ENCODE data around the gene CCDC116. TPM values are rescaled to one million over a fixed set of nuclear protein-coding genes. Genes with fewer than 3 reads are reported as not detected.
"Not testable (repeated sequence)": the region's sequence is repeated elsewhere in the genome, so short reads cannot be mapped to it uniquely, and the experiment has no call there.

Gene CCDC116
- total and polyA plus RNA-seq, 2 donors: 0.37 to 0.53 TPM

GRCh38 chr22:21598302-21598701, 34.3 kb upstream of the CCDC116 start:
- DNase-seq (ENCODE audit: extremely low spot score): no peak
- Histone ChIP-seq H3K36me3 (ENCODE audit: insufficient read depth) (peaks cover 4% of the 10 kb centered on the region), H3K27ac (ENCODE audit: low read depth) (no peak overlapping the region), H3K4me3 (ENCODE audit: low read depth, low read length) (no peak overlapping the region), H3K4me1 (ENCODE audit: insufficient read depth) (no peaks in the 10 kb centered on the region)
- 90% methylated on average over 3 of the region's 3 CpGs for WGBS

- 89% methylated on average over 6 of the region's 6 CpGs for WGBS
- DNase-seq (ENCODE audit: extremely low spot score): no peak
- peaks cover 4% of the 10 kb centered on the region for H3K36me3 ChIP-seq (ENCODE audit: insufficient read depth)
- no peaks in the 10 kb centered on the region for H3K4me1 ChIP-seq (ENCODE audit: insufficient read depth)
- H3K4me3 ChIP-seq (ENCODE audit: low read depth, low read length): no peak overlapping the region
- H3K27ac ChIP-seq (ENCODE audit: low read depth): no peak overlapping the region
These were observed 33.3 kb upstream of the CCDC116 start for GRCh38 chr22:21599053-21599893.

- 96% methylated on average over 6 of the region's 6 CpGs for WGBS
- H3K4me3 ChIP-seq (ENCODE audit: low read depth, low read length): no peak overlapping the region
- DNase-seq (ENCODE audit: extremely low spot score): no peak
These were observed 30.0 kb upstream of the CCDC116 start for GRCh38 chr22:21602579-21602978.

GRCh38 chr22:21603973-21604372, 28.6 kb upstream of the CCDC116 start:
- Histone ChIP-seq H3K4me3 (ENCODE audit: low read depth, low read length) (no peak overlapping the region), H3K4me1 (ENCODE audit: insufficient read depth) (no peaks in the 10 kb centered on the region), H3K27ac (ENCODE audit: low read depth) (no peak overlapping the region), H3K36me3 (ENCODE audit: insufficient read depth) (no peaks in the 10 kb centered on the region)
- 82% methylated on average over 9 of the region's 9 CpGs for WGBS
- no peak for DNase-seq (ENCODE audit: extremely low spot score)

More at GRCh38 chr22:21602579-21602978, 30.0 kb upstream of the CCDC116 start:
- no peak overlapping the region for H3K27ac ChIP-seq (ENCODE audit: low read depth)
- no peaks in the 10 kb centered on the region for H3K36me3 ChIP-seq (ENCODE audit: insufficient read depth)
- H3K4me1 ChIP-seq (ENCODE audit: insufficient read depth): no peaks in the 10 kb centered on the region

- no peak overlapping the region for H3K4me3 ChIP-seq (ENCODE audit: low read depth, low read length)
- no peaks in the 10 kb centered on the region for H3K36me3 ChIP-seq (ENCODE audit: insufficient read depth)
- no peak overlapping the region for H3K27ac ChIP-seq (ENCODE audit: low read depth)
- WGBS: 97% methylated on average over 7 of the region's 7 CpGs
- H3K4me1 ChIP-seq (ENCODE audit: insufficient read depth): no peaks in the 10 kb centered on the region
- no peak for DNase-seq (ENCODE audit: extremely low spot score)
These were observed 26.5 kb upstream of the CCDC116 start for GRCh38 chr22:21605887-21606564.

GRCh38 chr22:21606775-21607174, 25.8 kb upstream of the CCDC116 start:
- WGBS: 97% methylated on average over 8 of the region's 8 CpGs

GRCh38 chr22:21609556-21610157, 22.9 kb upstream of the CCDC116 start:
- DNase-seq (ENCODE audit: extremely low spot score); H3K27ac ChIP-seq (ENCODE audit: low read depth); H3K36me3 ChIP-seq (ENCODE audit: insufficient read depth); H3K4me3 ChIP-seq (ENCODE audit: low read depth, low read length); H3K4me1 ChIP-seq (ENCODE audit: insufficient read depth): not testable (repeated sequence)
- WGBS: 97% methylated on average over 11 of the region's 11 CpGs

More at GRCh38 chr22:21606775-21607174, 25.8 kb upstream of the CCDC116 start:
- no peak for DNase-seq (ENCODE audit: extremely low spot score)
- Histone ChIP-seq H3K27ac (ENCODE audit: low read depth) (no peak overlapping the region), H3K36me3 (ENCODE audit: insufficient read depth) (no peaks in the 10 kb centered on the region), H3K4me3 (ENCODE audit: low read depth, low read length) (no peak overlapping the region), H3K4me1 (ENCODE audit: insufficient read depth) (no peaks in the 10 kb centered on the region)

GRCh38 chr22:21611210-21611977, 21.2 kb upstream of the CCDC116 start:
- Histone ChIP-seq H3K4me3 (ENCODE audit: low read depth, low read length) (no peak overlapping the region), H3K27ac (ENCODE audit: low read depth) (no peak overlapping the region), H3K4me1 (ENCODE audit: insufficient read depth) (no peaks in the 10 kb centered on the region), H3K36me3 (ENCODE audit: insufficient read depth) (no peaks in the 10 kb centered on the region)
- 63% methylated on average over 4 of the region's 4 CpGs for WGBS
- DNase-seq (ENCODE audit: extremely low spot score): no peak

- Histone ChIP-seq H3K4me3 (ENCODE audit: low read depth, low read length) (no peak overlapping the region), H3K36me3 (ENCODE audit: insufficient read depth) (no peaks in the 10 kb centered on the region)
- no peak for DNase-seq (ENCODE audit: extremely low spot score)
These were observed 19.7 kb upstream of the CCDC116 start for GRCh38 chr22:21612858-21613257.

GRCh38 chr22:21613553-21614233, 18.9 kb upstream of the CCDC116 start:
- Histone ChIP-seq H3K4me3 (ENCODE audit: low read depth, low read length) (no peak overlapping the region), H3K4me1 (ENCODE audit: insufficient read depth) (no peaks in the 10 kb centered on the region), H3K36me3 (ENCODE audit: insufficient read depth) (no peaks in the 10 kb centered on the region), H3K27ac (ENCODE audit: low read depth) (no peak overlapping the region)
- DNase-seq (ENCODE audit: extremely low spot score): no peak
- 81% methylated on average over 4 of the region's 4 CpGs for WGBS

More at GRCh38 chr22:21612858-21613257, 19.7 kb upstream of the CCDC116 start:
- H3K27ac ChIP-seq (ENCODE audit: low read depth): no peak overlapping the region
- WGBS: 90% methylated on average over 7 of the region's 7 CpGs
- H3K4me1 ChIP-seq (ENCODE audit: insufficient read depth): no peaks in the 10 kb centered on the region

- DNase-seq (ENCODE audit: extremely low spot score): no peak
- 83% methylated on average over 4 of the region's 4 CpGs for WGBS
- Histone ChIP-seq H3K36me3 (ENCODE audit: insufficient read depth) (no peaks in the 10 kb centered on the region), H3K27ac (ENCODE audit: low read depth) (no peak overlapping the region), H3K4me1 (ENCODE audit: insufficient read depth) (no peaks in the 10 kb centered on the region), H3K4me3 (ENCODE audit: low read depth, low read length) (no peak overlapping the region)
These were observed 16.8 kb upstream of the CCDC116 start for GRCh38 chr22:21615731-21616130.

- WGBS: 97% methylated on average over 6 of the region's 6 CpGs
- H3K4me3 ChIP-seq (ENCODE audit: low read depth, low read length); DNase-seq (ENCODE audit: extremely low spot score); H3K4me1 ChIP-seq (ENCODE audit: insufficient read depth); H3K27ac ChIP-seq (ENCODE audit: low read depth); H3K36me3 ChIP-seq (ENCODE audit: insufficient read depth): not testable (repeated sequence)
These were observed 15.2 kb upstream of the CCDC116 start for GRCh38 chr22:21617337-21617736.

GRCh38 chr22:21621025-21621424, 11.5 kb upstream of the CCDC116 start:
- WGBS: 93% methylated on average over 3 of the region's 3 CpGs

More at GRCh38 chr22:21621025-21621424, 11.5 kb upstream of the CCDC116 start:
- no peaks in the 10 kb centered on the region for H3K36me3 ChIP-seq (ENCODE audit: insufficient read depth)
- DNase-seq (ENCODE audit: extremely low spot score): no peak
- H3K4me1 ChIP-seq (ENCODE audit: insufficient read depth): no peaks in the 10 kb centered on the region
- no peak overlapping the region for H3K4me3 ChIP-seq (ENCODE audit: low read depth, low read length)
- H3K27ac ChIP-seq (ENCODE audit: low read depth): no peak overlapping the region
